WI38 (cell line): ENCODE results near the gene ALCAM.

ENCODE experiments used
- H3K4me3 ChIP-seq: 2 replicates; pipeline ENCODE4 v1.5.1; 2011; ENCODE audit warnings: low read depth, mild to moderate bottlenecking, control low read depth, low read length
- TF ChIP-seq, protein P1 (sequence below): IDR thresholded peaks from 2 replicates; pipeline ENCODE4 v1.5.1; 2012; ENCODE audit warnings: low read depth, mild to moderate bottlenecking, control low read depth, low read length

The ALCAM gene

DNA sequence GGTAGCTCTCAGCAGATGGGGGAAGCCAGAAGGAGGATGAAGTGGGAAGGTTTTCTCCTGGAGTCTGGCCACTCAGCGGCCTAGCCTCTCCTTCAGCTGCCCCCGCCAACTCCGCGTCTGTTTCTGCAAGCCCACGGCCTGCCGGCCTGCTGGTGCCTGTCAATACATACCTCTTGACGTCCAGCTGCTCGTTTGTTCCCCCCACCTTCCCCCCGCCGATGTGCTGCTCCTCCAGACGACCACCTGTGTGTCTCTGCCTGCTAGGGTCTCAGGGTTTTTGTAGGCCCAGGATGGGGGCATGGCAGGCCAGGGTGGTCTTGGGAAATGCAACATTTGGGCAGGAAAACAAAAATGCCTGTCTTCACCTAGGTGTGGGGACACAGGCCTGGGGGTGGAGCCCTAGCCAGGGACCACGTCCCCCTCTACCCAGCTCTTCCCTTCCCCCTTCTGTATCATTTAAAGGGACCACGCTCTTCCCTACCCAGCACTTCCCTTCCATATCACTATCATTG is 137.8 kb downstream of the ALCAM start:
- H3K4me3 ChIP-seq, result no peak overlapping the region
- TF ChIP-seq, protein P1, sequence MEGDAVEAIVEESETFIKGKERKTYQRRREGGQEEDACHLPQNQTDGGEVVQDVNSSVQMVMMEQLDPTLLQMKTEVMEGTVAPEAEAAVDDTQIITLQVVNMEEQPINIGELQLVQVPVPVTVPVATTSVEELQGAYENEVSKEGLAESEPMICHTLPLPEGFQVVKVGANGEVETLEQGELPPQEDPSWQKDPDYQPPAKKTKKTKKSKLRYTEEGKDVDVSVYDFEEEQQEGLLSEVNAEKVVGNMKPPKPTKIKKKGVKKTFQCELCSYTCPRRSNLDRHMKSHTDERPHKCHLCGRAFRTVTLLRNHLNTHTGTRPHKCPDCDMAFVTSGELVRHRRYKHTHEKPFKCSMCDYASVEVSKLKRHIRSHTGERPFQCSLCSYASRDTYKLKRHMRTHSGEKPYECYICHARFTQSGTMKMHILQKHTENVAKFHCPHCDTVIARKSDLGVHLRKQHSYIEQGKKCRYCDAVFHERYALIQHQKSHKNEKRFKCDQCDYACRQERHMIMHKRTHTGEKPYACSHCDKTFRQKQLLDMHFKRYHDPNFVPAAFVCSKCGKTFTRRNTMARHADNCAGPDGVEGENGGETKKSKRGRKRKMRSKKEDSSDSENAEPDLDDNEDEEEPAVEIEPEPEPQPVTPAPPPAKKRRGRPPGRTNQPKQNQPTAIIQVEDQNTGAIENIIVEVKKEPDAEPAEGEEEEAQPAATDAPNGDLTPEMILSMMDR, result no peak

- no peak overlapping the region for H3K4me3 ChIP-seq
- TF ChIP-seq, protein P1, result no peak
Measured at GRCh38 chr3:105505170-105505569, 138.5 kb downstream of the ALCAM start.

GRCh38 chr3:105511031-105511430 is 144.3 kb downstream of the ALCAM start:
- no peak overlapping the region for H3K4me3 ChIP-seq
- TF ChIP-seq, protein P1, result no peak

DNA sequence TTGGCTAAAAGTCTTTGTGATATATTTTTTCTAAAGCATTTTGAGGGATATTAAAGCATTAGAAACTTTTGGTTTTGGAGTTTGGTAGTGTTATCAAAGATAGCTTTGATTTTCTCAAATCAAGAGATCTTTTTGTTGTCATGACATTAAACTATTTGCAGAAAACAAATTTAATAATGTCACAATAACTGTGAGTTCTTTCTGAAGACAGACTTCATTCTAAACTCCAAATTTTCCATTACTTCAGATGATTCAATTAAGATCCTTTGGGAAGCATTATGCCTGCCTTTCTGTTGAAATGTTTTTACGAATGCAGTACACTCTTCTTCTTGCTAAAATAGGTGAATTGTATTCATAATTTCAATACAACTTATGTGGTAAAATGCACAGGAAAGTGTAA is 145.4 kb downstream of the ALCAM start:
- TF ChIP-seq, protein P1, result no peak
- H3K4me3 ChIP-seq, result no peak overlapping the region

GRCh38 chr3:105513042-105513441 is 146.3 kb downstream of the ALCAM start:
- TF ChIP-seq, protein P1, result no peak
- no peak overlapping the region for H3K4me3 ChIP-seq

DNA sequence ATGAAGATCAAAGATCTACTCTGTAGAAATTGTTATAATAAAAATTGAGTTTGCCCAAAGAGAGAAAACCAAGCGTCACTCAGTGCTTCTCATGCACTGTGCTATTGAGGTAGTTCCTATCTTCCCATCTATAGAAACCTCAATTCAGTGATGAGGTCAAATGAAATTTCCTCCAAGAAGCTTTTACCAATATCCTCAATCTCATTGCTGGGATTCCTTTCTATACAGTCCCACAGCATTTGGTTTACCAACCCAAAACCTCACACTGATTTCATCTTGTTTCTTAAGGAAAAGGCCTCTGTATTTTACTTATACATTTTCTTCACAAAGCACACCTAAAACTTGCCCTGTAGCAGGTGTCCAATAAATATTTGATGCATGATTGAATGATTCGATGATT is 147.2 kb downstream of the ALCAM start:
- TF ChIP-seq, protein P1, result no peak

DNA sequence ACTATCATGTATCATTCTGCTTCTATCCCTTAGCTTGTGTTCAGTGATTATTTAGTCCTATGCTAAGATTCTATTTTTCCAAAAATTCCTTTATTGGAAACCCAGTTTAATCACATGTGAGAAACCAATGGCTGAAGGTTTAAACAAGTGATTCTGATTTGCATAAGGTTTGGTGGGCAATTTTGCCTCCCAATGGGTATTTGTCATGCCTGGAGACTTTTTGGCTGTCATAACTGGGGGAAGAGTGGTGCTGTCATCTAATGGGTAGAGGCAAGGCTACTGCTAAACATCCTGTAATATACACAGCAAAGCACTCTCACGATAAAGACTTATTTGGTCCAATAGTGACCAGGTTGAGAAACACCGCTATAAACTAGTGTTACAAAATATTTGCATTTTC is 148.7 kb downstream of the ALCAM start:
- TF ChIP-seq, protein P1, result no peak
- no peak overlapping the region for H3K4me3 ChIP-seq

More for the DNA sequence above, 147.2 kb downstream of the ALCAM start:
- no peak overlapping the region for H3K4me3 ChIP-seq
